Purkinje cell (primary cell): ENCODE measurements around the gene TMEM52. TPM values are rescaled to one million over a fixed set of nuclear protein-coding genes. Genes with fewer than 3 reads are reported as not detected.

Experiments
- polyA plus RNA-seq: library from polyadenylated mRNA; unstranded; fragments of >200 nt; fragmentation: Nextera tagmentation; gene quantifications from 2 replicates; pipeline ENCODE4 v1.2.1, GENCODE V29; 2014

TMEM52 gene
- not detected in 2 replicates for polyA plus RNA-seq

DNA sequence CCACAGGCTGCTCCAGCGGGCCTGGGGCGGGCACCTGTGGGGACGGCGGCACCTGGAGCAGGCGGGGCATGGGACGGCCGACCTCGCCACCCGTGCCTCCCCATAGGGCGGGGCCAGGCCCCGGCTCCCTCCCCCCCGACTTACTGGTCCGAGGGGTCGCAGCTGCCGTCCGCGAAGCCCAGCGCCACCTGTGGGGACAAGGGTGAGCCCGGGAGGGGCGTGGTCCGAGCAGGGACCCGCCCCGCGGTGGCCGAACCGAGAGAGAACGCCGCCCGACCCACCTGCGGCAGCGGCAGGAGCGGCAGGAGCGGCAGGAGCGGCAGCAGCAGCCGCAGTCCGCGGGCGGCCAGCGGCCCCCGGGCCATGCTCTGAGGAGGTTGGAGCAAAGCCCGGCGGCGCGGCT, at the start of gene TMEM52:
Gene TMEM52, minus strand, starts transcription at position 379 of the 403 bp plus-strand sequence. Its CDS starts 14 bp downstream, at position 365.

DNA sequence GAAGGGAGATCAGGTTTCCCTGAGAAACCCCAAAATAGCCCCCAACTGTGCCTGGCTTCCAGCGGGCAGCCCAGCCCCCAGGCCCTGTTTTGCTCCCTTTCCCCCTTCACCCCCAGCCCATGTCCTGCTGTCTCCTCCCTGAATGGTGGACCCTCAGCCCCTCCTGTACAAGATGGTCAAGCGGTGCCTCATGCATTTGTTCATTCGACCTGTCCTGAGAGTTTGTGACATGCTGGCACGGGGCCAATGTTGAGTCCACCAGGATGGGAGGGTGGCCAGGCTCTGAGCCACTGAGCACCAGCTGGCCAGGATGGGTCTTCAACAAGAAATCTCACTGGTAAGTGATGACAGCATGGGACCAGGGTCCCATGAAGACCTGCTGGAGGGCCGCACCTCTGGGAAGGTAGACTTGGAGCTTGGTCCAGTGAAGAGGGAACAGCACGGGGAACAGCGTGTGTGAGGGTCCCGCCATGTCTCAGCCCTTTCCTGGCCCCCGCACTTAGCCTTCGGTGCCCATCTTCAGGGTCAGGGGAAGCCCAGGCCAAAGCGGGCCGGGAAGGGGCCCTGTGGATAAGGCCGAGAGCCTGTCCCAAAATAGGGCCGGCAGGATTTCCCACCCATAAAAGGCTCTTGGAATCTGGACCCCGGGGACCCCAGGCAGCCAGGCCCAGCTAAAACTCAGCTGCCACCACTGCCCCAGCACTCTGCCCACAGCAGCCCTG, 3.9 kb downstream of the TMEM52 start, which contains the start of gene CALML6:
Gene CALML6, plus strand, starts transcription at position 290 of the 722 bp plus-strand sequence. Its CDS starts 21 bp downstream, at position 311.

DNA sequence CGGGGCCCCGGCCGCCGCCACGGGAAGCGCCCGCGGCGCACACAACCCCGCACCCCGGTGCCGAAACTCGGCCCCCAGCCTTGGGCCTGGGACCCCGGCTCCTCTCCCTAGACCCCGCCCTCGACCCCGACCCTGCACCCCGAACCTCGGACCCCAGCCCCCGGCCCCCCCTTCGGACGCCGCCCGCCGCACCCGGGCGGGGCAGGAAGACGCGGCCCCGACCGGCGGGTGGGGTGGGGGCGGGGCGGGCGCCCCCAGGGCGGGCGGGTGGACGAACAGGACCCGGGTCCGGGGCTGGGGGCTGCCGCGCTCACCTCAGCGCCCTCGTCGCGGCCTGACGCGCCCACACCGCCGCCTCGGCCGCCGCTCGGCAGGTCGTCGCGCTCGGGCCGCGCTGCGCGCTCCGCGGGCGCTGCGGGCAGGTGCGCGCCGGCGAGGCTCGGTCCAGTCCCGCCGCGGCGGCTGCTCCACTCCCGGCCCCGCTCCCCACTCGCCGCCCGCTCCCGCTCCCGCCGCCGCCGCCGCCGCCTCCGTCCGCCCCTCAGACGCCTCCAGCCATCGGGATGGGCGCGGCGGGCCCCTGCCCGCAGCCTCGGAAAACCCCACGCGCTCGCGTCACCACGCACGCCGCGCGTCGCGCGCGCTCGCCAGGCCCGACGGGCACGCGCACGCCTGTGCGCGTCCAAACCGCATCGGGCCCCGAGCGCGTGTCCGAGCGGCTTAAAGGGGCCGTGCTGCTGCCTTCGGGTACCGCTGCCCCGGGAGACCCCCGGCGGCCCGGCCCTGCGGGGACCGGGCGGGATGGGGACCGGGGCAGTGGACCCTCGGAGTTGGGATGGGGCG, 28.4 kb downstream of the TMEM52 start, which contains the start of gene GNB1:
Gene GNB1, minus strand, starts transcription at position 582 of the 843 bp plus-strand sequence. CDS start 65,634 bp downstream, outside the sequence.

Other genes with a start within 250 kb of the TMEM52 start
- 5.5 and 7.4 TPM in 2 replicates for gene SLC35E2B, start 226.5 kb downstream of the TMEM52 start, polyA plus RNA-seq
- 7.5 and 9.9 TPM in 2 replicates for gene CDK11A, start 194.9 kb downstream of the TMEM52 start, polyA plus RNA-seq
- gene NADK, start 140.8 kb downstream of the TMEM52 start, polyA plus RNA-seq: 0.81 and 3.2 TPM in 2 replicates
- 55.1 and 60.6 TPM in 2 replicates for gene GNB1, start 28.2 kb downstream of the TMEM52 start, polyA plus RNA-seq
- not detected in 2 replicates for gene CALML6, start 4.0 kb downstream of the TMEM52 start, polyA plus RNA-seq
- gene CFAP74, start 84.5 kb upstream of the TMEM52 start, polyA plus RNA-seq: 1.2 TPM in 1 of 2 replicates, not detected in the other
- gene GABRD, start 100.1 kb upstream of the TMEM52 start, polyA plus RNA-seq: 4.5 and 7.8 TPM in 2 replicates
- 7.5 and 12.0 TPM in 2 replicates for gene PRKCZ, start 131.1 kb upstream of the TMEM52 start, polyA plus RNA-seq